Measurements from ENCODE around the gene NTF3. TPM values are rescaled to one million over a fixed set of nuclear protein-coding genes. Genes with fewer than 3 reads are reported as not detected.

Gene NTF3
- total RNA-seq, 2 experiments from 2014 or later, result not detected

DNA sequence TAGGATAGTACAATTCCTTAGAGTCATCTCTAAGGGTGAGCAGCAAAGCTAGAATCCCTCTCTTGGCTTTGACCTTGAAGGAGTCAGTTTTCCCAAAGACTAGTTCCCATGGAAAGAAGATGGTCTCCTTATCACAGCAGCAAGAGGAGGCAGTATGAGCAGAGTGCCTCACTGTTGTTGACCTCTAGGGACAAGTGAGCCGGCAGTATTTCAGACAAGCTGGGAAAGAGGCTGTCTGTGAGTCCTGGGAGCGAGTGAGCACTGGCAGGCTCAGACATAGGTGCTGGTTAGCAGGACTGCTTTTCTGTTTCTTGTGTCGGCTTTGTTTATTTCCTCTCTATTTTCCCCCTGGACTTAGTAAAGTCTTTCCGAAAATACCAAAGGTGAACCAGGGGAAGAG, 60.7 kb downstream of the NTF3 start:
- Mint-ChIP-seq H3K4me3 (no peak overlapping the region), H3K9me3 (no peaks in the 10 kb centered on the region), H3K36me3 (ENCODE audit: low read depth) (no peaks in the 10 kb centered on the region), H3K27ac (no peak overlapping the region), H3K4me1 (no peaks in the 10 kb centered on the region), H3K27me3 (no peaks in the 10 kb centered on the region)
- ChIA-PET CTCF (no interaction called here), POLR2A (no interaction called here)
- DNase-seq, result no peak

- CTCF ChIA-PET, result no interaction called here
- H3K4me3 Mint-ChIP-seq, result no peak overlapping the region
- H3K4me1 Mint-ChIP-seq, result no peaks in the 10 kb centered on the region
- DNase-seq, result no peak
- POLR2A ChIA-PET, result no interaction called here
- no peak overlapping the region for H3K27ac Mint-ChIP-seq
- no peaks in the 10 kb centered on the region for H3K27me3 Mint-ChIP-seq
- H3K36me3 Mint-ChIP-seq (ENCODE audit: low read depth), result no peaks in the 10 kb centered on the region
- H3K9me3 Mint-ChIP-seq, result no peaks in the 10 kb centered on the region
Measured at GRCh38 chr12:5493018-5493417, 61.1 kb downstream of the NTF3 start.

DNA sequence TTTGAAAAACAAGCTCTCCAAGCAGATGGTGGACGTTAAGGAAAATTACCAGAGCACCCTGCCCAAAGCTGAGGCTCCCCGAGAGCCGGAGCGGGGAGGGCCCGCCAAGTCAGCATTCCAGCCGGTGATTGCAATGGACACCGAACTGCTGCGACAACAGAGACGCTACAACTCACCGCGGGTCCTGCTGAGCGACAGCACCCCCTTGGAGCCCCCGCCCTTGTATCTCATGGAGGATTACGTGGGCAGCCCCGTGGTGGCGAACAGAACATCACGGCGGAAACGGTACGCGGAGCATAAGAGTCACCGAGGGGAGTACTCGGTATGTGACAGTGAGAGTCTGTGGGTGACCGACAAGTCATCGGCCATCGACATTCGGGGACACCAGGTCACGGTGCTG, 62.4 kb downstream of the NTF3 start:
- no peak for DNase-seq
- no peaks in the 10 kb centered on the region for H3K27me3 Mint-ChIP-seq
- H3K27ac Mint-ChIP-seq, result no peak overlapping the region
- no peak overlapping the region for H3K4me3 Mint-ChIP-seq
- no peaks in the 10 kb centered on the region for H3K9me3 Mint-ChIP-seq
- H3K4me1 Mint-ChIP-seq, result no peaks in the 10 kb centered on the region
- CTCF ChIA-PET, result no interaction called here
- no peaks in the 10 kb centered on the region for H3K36me3 Mint-ChIP-seq (ENCODE audit: low read depth)
- POLR2A ChIA-PET, result no interaction called here

GRCh38 chr12:5497329-5498053, 65.6 kb downstream of the NTF3 start:
- Mint-ChIP-seq H3K4me3 (no peak overlapping the region), H3K27ac (no peak overlapping the region), H3K36me3 (ENCODE audit: low read depth) (no peaks in the 10 kb centered on the region), H3K4me1 (no peaks in the 10 kb centered on the region), H3K27me3 (no peaks in the 10 kb centered on the region), H3K9me3 (no peaks in the 10 kb centered on the region)
- CTCF ChIA-PET, result no interaction called here
- no peak for DNase-seq
- POLR2A ChIA-PET, result no interaction called here

- CTCF ChIA-PET, result no interaction called here
- H3K36me3 Mint-ChIP-seq (ENCODE audit: low read depth), result no peaks in the 10 kb centered on the region
- H3K4me3 Mint-ChIP-seq, result no peak overlapping the region
- H3K9me3 Mint-ChIP-seq, result no peaks in the 10 kb centered on the region
- no peak for DNase-seq
- POLR2A ChIA-PET, result no interaction called here
- no peaks in the 10 kb centered on the region for H3K4me1 Mint-ChIP-seq
- no peak overlapping the region for H3K27ac Mint-ChIP-seq
- peaks cover 6% of the 10 kb centered on the region for H3K27me3 Mint-ChIP-seq
Measured at GRCh38 chr12:5498076-5498475, 66.2 kb downstream of the NTF3 start.

DNA sequence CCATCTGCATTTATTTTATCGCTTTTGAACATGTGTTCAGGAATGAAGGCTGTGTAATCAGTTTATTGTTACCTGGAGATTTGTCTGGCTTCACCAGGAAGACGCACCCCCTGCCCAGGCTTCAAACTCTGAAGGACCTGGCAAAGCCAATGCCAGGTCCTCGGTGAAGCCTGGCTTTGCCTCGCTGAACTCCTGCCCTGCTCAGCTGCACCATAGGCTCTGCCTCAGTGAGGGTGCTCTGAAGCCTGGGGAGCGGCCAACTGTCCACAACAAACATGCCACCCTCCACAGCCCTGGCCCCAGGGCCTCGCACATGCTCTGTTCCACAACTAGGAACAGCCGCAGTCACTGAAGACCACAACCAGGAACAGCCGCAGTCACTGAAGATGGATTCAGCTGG, 66.9 kb downstream of the NTF3 start:
- no peak for DNase-seq
- ChIA-PET CTCF (no interaction called here), POLR2A (no interaction called here)
- Mint-ChIP-seq H3K27me3 (peaks cover 8% of the 10 kb centered on the region), H3K36me3 (ENCODE audit: low read depth) (no peaks in the 10 kb centered on the region), H3K4me1 (no peaks in the 10 kb centered on the region), H3K9me3 (no peaks in the 10 kb centered on the region), H3K27ac (no peak overlapping the region), H3K4me3 (no peak overlapping the region)

- no peak for DNase-seq
- Mint-ChIP-seq H3K4me3 (no peak overlapping the region), H3K27me3 (peaks cover 8% of the 10 kb centered on the region), H3K27ac (no peak overlapping the region), H3K9me3 (no peaks in the 10 kb centered on the region), H3K36me3 (ENCODE audit: low read depth) (no peaks in the 10 kb centered on the region), H3K4me1 (no peaks in the 10 kb centered on the region)
- POLR2A ChIA-PET, result no interaction called here
- CTCF ChIA-PET, result no interaction called here
Measured at GRCh38 chr12:5499566-5500330, 67.8 kb downstream of the NTF3 start.

- no peak overlapping the region for H3K4me3 Mint-ChIP-seq
- H3K36me3 Mint-ChIP-seq (ENCODE audit: low read depth), result no peaks in the 10 kb centered on the region
- H3K9me3 Mint-ChIP-seq, result no peaks in the 10 kb centered on the region
- H3K4me1 Mint-ChIP-seq, result no peaks in the 10 kb centered on the region
- H3K27ac Mint-ChIP-seq, result no peak overlapping the region
- CTCF ChIA-PET, result no interaction called here
- DNase-seq, result no peak
- POLR2A ChIA-PET, result no interaction called here
- H3K27me3 Mint-ChIP-seq, result peaks cover 8% of the 10 kb centered on the region
Measured at GRCh38 chr12:5500331-5500659, 68.4 kb downstream of the NTF3 start.

DNA sequence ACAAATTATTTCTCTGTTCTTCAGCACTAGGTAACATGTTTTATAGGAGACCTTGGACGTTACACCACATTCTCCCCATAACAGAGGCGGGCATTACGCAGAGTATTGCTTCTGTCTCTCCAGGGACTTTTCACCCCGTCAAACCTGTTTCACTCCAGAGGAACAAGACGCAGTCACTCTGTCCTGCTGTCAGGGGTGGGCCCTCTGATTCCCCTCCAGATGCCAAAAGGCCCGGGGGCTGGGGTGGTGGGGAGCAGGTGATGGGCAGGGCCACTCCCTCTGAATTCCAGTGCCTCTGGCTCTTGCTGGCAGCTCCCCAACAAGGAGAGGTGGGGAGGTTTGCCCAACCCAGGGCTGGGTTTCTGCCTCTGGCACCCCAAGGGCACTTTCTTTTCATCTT, 71.9 kb downstream of the NTF3 start:
- no peak for DNase-seq
- Mint-ChIP-seq H3K27ac (no peak overlapping the region), H3K27me3 (peaks cover 8% of the 10 kb centered on the region), H3K4me1 (no peaks in the 10 kb centered on the region), H3K36me3 (ENCODE audit: low read depth) (no peaks in the 10 kb centered on the region), H3K4me3 (no peak overlapping the region), H3K9me3 (no peaks in the 10 kb centered on the region)
- CTCF ChIA-PET, result no interaction called here
- POLR2A ChIA-PET, result no interaction called here

- Mint-ChIP-seq H3K4me3 (no peak overlapping the region), H3K9me3 (no peaks in the 10 kb centered on the region)
- POLR2A ChIA-PET, result no interaction called here
Measured at GRCh38 chr12:5505116-5505515, 73.2 kb downstream of the NTF3 start.

DNA sequence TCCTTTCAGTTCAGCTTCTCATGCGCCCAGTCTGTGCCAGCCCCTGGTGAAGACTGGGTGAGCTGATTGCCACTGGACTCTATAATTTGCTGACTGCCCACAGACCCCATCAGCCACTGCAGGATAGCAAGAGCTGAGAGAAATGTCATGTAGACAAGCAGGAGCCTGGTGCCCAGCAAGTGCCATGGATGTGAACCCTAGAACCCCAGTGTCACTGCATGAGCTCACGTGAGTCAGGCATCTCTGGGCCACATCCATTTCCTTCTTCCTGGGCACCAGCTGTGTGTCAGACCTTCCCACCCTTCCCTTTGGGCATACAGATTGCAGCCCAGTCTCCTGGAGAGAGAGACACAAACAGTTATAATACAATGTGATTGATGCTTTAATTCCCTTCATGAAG, 73.8 kb downstream of the NTF3 start:
- Mint-ChIP-seq H3K27ac (no peak overlapping the region), H3K27me3 (peaks cover 8% of the 10 kb centered on the region), H3K9me3 (no peaks in the 10 kb centered on the region), H3K4me3 (no peak overlapping the region), H3K36me3 (ENCODE audit: low read depth) (no peaks in the 10 kb centered on the region), H3K4me1 (no peaks in the 10 kb centered on the region)
- CTCF ChIA-PET, result no interaction called here
- no peak for DNase-seq
- POLR2A ChIA-PET, result no interaction called here

More at GRCh38 chr12:5505116-5505515, 73.2 kb downstream of the NTF3 start:
- no peak for DNase-seq
- no peaks in the 10 kb centered on the region for H3K36me3 Mint-ChIP-seq (ENCODE audit: low read depth)
- no peak overlapping the region for H3K27ac Mint-ChIP-seq
- H3K27me3 Mint-ChIP-seq, result peaks cover 8% of the 10 kb centered on the region
- no peaks in the 10 kb centered on the region for H3K4me1 Mint-ChIP-seq
- CTCF ChIA-PET, result no interaction called here

- Mint-ChIP-seq H3K36me3 (ENCODE audit: low read depth) (no peaks in the 10 kb centered on the region), H3K27me3 (peaks cover 11% of the 10 kb centered on the region), H3K27ac (no peak overlapping the region), H3K4me1 (no peaks in the 10 kb centered on the region), H3K4me3 (no peak overlapping the region), H3K9me3 (no peaks in the 10 kb centered on the region)
- CTCF ChIA-PET, result no interaction called here
- POLR2A ChIA-PET, result no interaction called here
- DNase-seq, result no peak
Measured at GRCh38 chr12:5506295-5506694, 74.4 kb downstream of the NTF3 start.

DNA sequence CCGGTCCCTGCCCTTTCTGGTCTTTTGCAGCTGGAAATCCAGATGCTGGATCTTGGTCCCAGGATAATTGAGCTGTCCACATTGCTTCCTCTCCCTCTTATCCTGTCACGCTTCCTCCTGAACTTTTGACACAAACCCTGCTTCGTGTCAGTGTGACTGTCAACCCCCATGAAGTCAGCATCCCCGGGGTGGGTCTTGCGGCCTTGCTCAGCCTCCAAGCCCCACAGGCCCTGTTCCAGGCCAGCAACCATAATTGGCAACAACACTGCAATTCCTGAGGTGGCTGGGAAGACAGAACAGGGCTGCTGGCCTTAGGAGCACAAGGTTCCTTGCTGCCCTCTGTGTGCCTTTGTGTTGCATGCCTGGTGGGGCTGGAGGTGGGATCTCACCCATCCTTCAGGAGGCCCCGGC, 74.9 kb downstream of the NTF3 start:
- no peaks in the 10 kb centered on the region for H3K9me3 Mint-ChIP-seq
- H3K4me3 Mint-ChIP-seq, result no peak overlapping the region
- ChIA-PET POLR2A (no interaction called here), CTCF (no interaction called here)
- no peaks in the 10 kb centered on the region for H3K36me3 Mint-ChIP-seq (ENCODE audit: low read depth)
- no peak for DNase-seq
- H3K27me3 Mint-ChIP-seq, result peaks cover 11% of the 10 kb centered on the region
- H3K27ac Mint-ChIP-seq, result no peak overlapping the region
- no peaks in the 10 kb centered on the region for H3K4me1 Mint-ChIP-seq

DNA sequence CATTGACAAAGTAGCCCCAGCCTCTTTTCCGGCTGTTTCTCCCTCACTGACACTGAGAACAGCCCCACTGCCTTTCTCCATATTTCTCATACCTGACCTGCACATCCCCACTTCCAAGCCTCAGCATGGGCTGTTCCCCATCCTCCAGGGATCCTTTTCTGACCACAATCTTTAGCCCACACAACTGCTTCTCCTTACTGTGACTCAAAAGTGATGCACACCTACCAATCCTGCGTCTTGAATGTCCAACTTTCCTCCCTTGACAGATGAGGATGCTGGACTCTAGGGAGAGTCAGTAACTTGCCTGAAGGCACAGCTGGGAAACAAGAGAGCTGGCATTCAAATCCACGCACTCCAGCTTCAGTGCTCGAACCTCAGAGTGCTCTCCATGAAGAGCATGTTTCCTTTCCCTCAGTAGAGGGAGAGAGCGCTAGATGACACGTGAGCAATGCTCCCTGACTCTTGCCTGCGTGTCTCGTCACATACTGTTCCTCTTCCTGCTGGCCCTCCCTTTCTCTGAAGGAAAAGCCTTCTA, 75.6 kb downstream of the NTF3 start:
- DNase-seq, result no peak
- POLR2A ChIA-PET, result no interaction called here
- H3K36me3 Mint-ChIP-seq (ENCODE audit: low read depth), result no peaks in the 10 kb centered on the region
- no peaks in the 10 kb centered on the region for H3K4me1 Mint-ChIP-seq
- H3K27ac Mint-ChIP-seq, result no peak overlapping the region
- no peak overlapping the region for H3K4me3 Mint-ChIP-seq
- H3K27me3 Mint-ChIP-seq, result peaks cover 11% of the 10 kb centered on the region
- H3K9me3 Mint-ChIP-seq, result no peaks in the 10 kb centered on the region
- CTCF ChIA-PET, result no interaction called here

Data from activated CD4-positive, alpha-beta T cell treated with anti-CD3 and anti-CD28 coated beads, Interleukin-2, amount 10 ng/mL, durations not matched to agents 7 days and 5 days (primary cell).